IMR-90 (cell line): ENCODE results near the gene MRM1. TPM values are rescaled to one million over a fixed set of nuclear protein-coding genes. Genes with fewer than 3 reads are reported as not detected.

Source experiments
- ATAC-seq: fragments of 200-7000 bp; cut with Tn5 transposase; 2 replicates; pipeline ENCODE4 v1.9.1; 2020; ENCODE audit warnings: low read depth, mild to moderate bottlenecking, moderate library complexity
- BruUV-seq: library from RNA; stranded (reverse); fragments of 400-500 nt; replicated peaks from 2 replicates; lab custom pipeline; 2021; lab: Mats Ljungman, UMichigan
- CTCF ChIA-PET: fragments of 300-600 bp; formaldehyde crosslinking; extraction: SDS; loops from one replicate; lab custom pipeline; 2021; ENCODE audit warnings: antibody characterized with exemption; lab: Yijun Ruan, JAX
- POLR2A ChIA-PET: fragments of 300-600 bp; sonication (Branson Sonifier 250); formaldehyde crosslinking; loops from one replicate; lab custom pipeline; 2022; ENCODE audit warnings: antibody characterized with exemption; ENCODE audit not compliant: unreplicated experiment; lab: Charles Lee
- DNase-seq: peaks from one replicate; pipeline ENCODE4 v3.0.0; 2013
- H2AFZ ChIP-seq: replicated peaks from 2 replicates; pipeline ENCODE3; 2013; ENCODE audit warnings: low read length, mild to moderate bottlenecking; ENCODE audit not compliant: poor library complexity
- H2AK5ac ChIP-seq: 2 replicates; pipeline ENCODE4 v1.6.1; 2013; ENCODE audit warnings: low read depth, low read length, inconsistent platforms
- H2AK9ac ChIP-seq: replicated peaks from 2 replicates; pipeline ENCODE3; 2013; ENCODE audit warnings: mild to moderate bottlenecking, low read depth, low read length, moderate library complexity; ENCODE audit not compliant: poor library complexity
- H2BK120ac ChIP-seq: 2 replicates; pipeline ENCODE4 v1.6.1; 2013; ENCODE audit warnings: low read depth, low read length, inconsistent platforms
- H2BK15ac ChIP-seq: 3 replicates; pipeline ENCODE4 v1.6.1; 2013; ENCODE audit warnings: low read depth, low read length, inconsistent platforms
- H2BK20ac ChIP-seq: 2 replicates; pipeline ENCODE4 v1.6.1; 2013; ENCODE audit warnings: low read depth, mild to moderate bottlenecking, inconsistent platforms, low read length, moderate library complexity
- H2BK5ac ChIP-seq: 2 replicates; pipeline ENCODE4 v1.6.1; 2013; ENCODE audit warnings: mild to moderate bottlenecking, low read depth, low read length, inconsistent platforms; ENCODE audit not compliant: poor library complexity, severe bottlenecking
- H3K14ac ChIP-seq: replicated peaks from 2 replicates; pipeline ENCODE4 v1.6.1; 2013; ENCODE audit warnings: low read depth, low read length, inconsistent platforms
- H3K18ac ChIP-seq: 2 replicates; pipeline ENCODE4 v1.6.1; 2013; ENCODE audit warnings: low read depth, low read length, control low read depth
- H3K23ac ChIP-seq: 2 replicates; pipeline ENCODE4 v1.6.1; 2013; ENCODE audit warnings: low read depth, low read length, inconsistent platforms
- H3K27ac ChIP-seq: 2 replicates; pipeline ENCODE4 v1.5.1; 2013; ENCODE audit warnings: mild to moderate bottlenecking, control low read depth, low read length; ENCODE audit not compliant: insufficient read depth
- H3K27me3 ChIP-seq: 2 replicates; pipeline ENCODE4 v1.6.1; 2013; ENCODE audit warnings: low read length; ENCODE audit not compliant: control insufficient read depth, insufficient read depth
- H3K36me3 ChIP-seq: 2 replicates; pipeline ENCODE4 v1.6.1; 2013; ENCODE audit warnings: low read length, mixed read lengths; ENCODE audit not compliant: control insufficient read depth, insufficient read depth
- H3K4ac ChIP-seq: 2 replicates; pipeline ENCODE4 v1.6.1; 2013; ENCODE audit warnings: low read depth, low read length, inconsistent platforms
- H3K4me1 ChIP-seq: 2 replicates; pipeline ENCODE4 v1.6.1; 2013; ENCODE audit warnings: low read length, mixed read lengths; ENCODE audit not compliant: control insufficient read depth, insufficient read depth
- H3K4me2 ChIP-seq: 2 replicates; pipeline ENCODE4 v1.6.1; 2013; ENCODE audit warnings: low read depth, mild to moderate bottlenecking, control low read depth, low read length, moderate library complexity
- H3K4me3 ChIP-seq: 2 replicates; pipeline ENCODE4 v1.5.1; 2013; ENCODE audit warnings: low read depth, mild to moderate bottlenecking, control low read depth, low read length, moderate library complexity; ENCODE audit not compliant: insufficient read depth
- H3K56ac ChIP-seq: 2 replicates; pipeline ENCODE4 v1.6.1; 2013; ENCODE audit warnings: low read length, inconsistent platforms; ENCODE audit not compliant: insufficient read depth; ENCODE audit errors: extremely low read depth
- H3K79me1 ChIP-seq, 2 experiments: 2 replicates each; pipeline ENCODE4 v1.6.1; 2013; ENCODE audit warnings: low read length in 2 of 2, inconsistent platforms in 1 of 2, low read depth in 1 of 2
- H3K9ac ChIP-seq: 2 replicates; pipeline ENCODE4 v1.6.1; 2013; ENCODE audit warnings: low read depth, low read length, control low read depth
- H3K9me1 ChIP-seq: 2 replicates; pipeline ENCODE4 v1.6.1; 2013; ENCODE audit warnings: low read length, inconsistent platforms; ENCODE audit not compliant: insufficient read depth
- H3K9me3 ChIP-seq: 2 replicates; pipeline ENCODE4 v1.6.1; 2013; ENCODE audit warnings: low read length; ENCODE audit not compliant: control insufficient read depth, insufficient read depth
- H4K20me1 ChIP-seq: 2 replicates; pipeline ENCODE4 v1.6.1; 2013; ENCODE audit warnings: low read length, inconsistent platforms; ENCODE audit not compliant: insufficient read depth
- H4K5ac ChIP-seq: 2 replicates; pipeline ENCODE4 v1.6.1; 2013; ENCODE audit warnings: mild to moderate bottlenecking, low read depth, low read length, control low read depth
- H4K8ac ChIP-seq, 2 experiments: 2 replicates each; pipeline ENCODE4 v1.6.1; 2013; ENCODE audit warnings: low read depth in 2 of 2, low read length in 2 of 2, control low read depth in 1 of 2, inconsistent platforms in 1 of 2
- H4K91ac ChIP-seq: 2 replicates; pipeline ENCODE4 v1.6.1; 2013; ENCODE audit warnings: low read depth, low read length, inconsistent platforms; ENCODE audit not compliant: insufficient read depth
- CEBPB ChIP-seq: IDR thresholded peaks from 2 replicates; pipeline ENCODE4 v1.6.1; 2012; ENCODE audit warnings: low read depth, low read length, improper control_type of control experiment
- MAFK ChIP-seq: IDR thresholded peaks from 2 replicates; pipeline ENCODE4 v1.6.1; 2012; ENCODE audit warnings: low read depth, low read length, improper control_type of control experiment
- MXI1 ChIP-seq: IDR thresholded peaks from 2 replicates; pipeline ENCODE4 v1.6.1; 2012; ENCODE audit warnings: low read depth, mild to moderate bottlenecking, low read length, moderate library complexity, borderline replicate concordance
- POLR2A ChIP-seq: IDR thresholded peaks from 2 replicates; pipeline ENCODE4 v1.6.1; 2012; ENCODE audit warnings: mild to moderate bottlenecking, low read depth, low read length
- RAD21 ChIP-seq: IDR thresholded peaks from 2 replicates; pipeline ENCODE4 v1.6.1; 2012; ENCODE audit warnings: low read length, improper control_type of control experiment
- RCOR1 ChIP-seq: IDR thresholded peaks from 2 replicates; pipeline ENCODE4 v1.6.1; 2012; ENCODE audit warnings: mild to moderate bottlenecking, low read length, improper control_type of control experiment; ENCODE audit not compliant: insufficient replicate concordance
- RFX5 ChIP-seq: IDR thresholded peaks from 2 replicates; pipeline ENCODE4 v1.8.0; 2012; ENCODE audit warnings: low read depth, mild to moderate bottlenecking, low read length, moderate library complexity
- WGBS, 2 experiments: methylation state at CpG; one replicate each; pipeline versions ENCODE4 v1.1.5 to v1.1.7; 2013; ENCODE audit warnings: missing lambda C conversion rate in 2 of 2; ENCODE audit not compliant: insufficient read length in 1 of 2; ENCODE audit errors: extremely low coverage in 2 of 2; 5-methylcytosine and 5-hydroxymethylcytosine counted together
- dilution Hi-C: fragments of 300-500 bp; cut with HindIII; formaldehyde crosslinking; loops from one replicate; pipeline ENCODE4 v1.14.3; 2018; ENCODE audit warnings: low sequenced_read_pairs; ENCODE audit not compliant: unreplicated experiment
- in situ Hi-C: fragments of 300-500 bp; cut with MboI; formaldehyde crosslinking; loops from 3 replicates; pipeline ENCODE4 v1.14.3; 2019; ENCODE audit warnings: low sequenced_read_pairs, inconsistent platforms, mixed read lengths
- intact Hi-C: fragments of 100-400 bp; cut with micrococcal nuclease; formaldehyde crosslinking; loops from 2 replicates; pipeline ENCODE4 v1.10.0; 2022
- polyA plus RNA-seq, 3 experiments: library from polyadenylated mRNA; depleted of rRNA; stranded (reverse); fragments of >200 nt; gene quantifications; 2 replicates each; pipeline ENCODE4 v1.2.3, GENCODE V29; 2012; ENCODE audit warnings: low replicate concordance in 1 of 3
- total RNA-seq: library from RNA; depleted of rRNA; stranded (reverse); fragments of >200 nt; gene quantifications from 2 replicates; pipeline ENCODE4 v1.2.3, GENCODE V29; 2012
- TF ChIP-seq, protein P1 (sequence below): fragments of 150-350 bp; IDR thresholded peaks from 2 replicates; pipeline ENCODE4 v1.6.1; 2016; ENCODE audit warnings: low read depth, mild to moderate bottlenecking, low read length, moderate library complexity, borderline replicate concordance
- TF ChIP-seq, protein P2 (sequence below): conservative IDR thresholded peaks from 2 replicates; pipeline ENCODE4 v1.5.1; 2012; ENCODE audit warnings: mild to moderate bottlenecking, low read depth, low read length, improper control_type of control experiment

Gene MRM1
- total and polyA plus RNA-seq, 2 of the 4 experiments (the other 2 are of a cell fraction) = 2.2 to 5.3 TPM

GRCh38 chr17:36650096-36650775 is 48.9 kb downstream of the MRM1 start:
- H3K4ac ChIP-seq = no peak overlapping the region
- H3K4me2 ChIP-seq = no peak overlapping the region
- no peaks in the 10 kb centered on the region for H3K79me1 ChIP-seq
- no peak overlapping the region for H3K14ac ChIP-seq
- ATAC-seq (no peak), DNase-seq (no peak)
- WGBS, 2 experiments = no CpG with 5 or more reads among the region's 9 CpGs
- H4K20me1 ChIP-seq = no peaks in the 10 kb centered on the region
- no peaks in the 10 kb centered on the region for H3K9me1 ChIP-seq
- H2BK15ac ChIP-seq = no peak overlapping the region
- H3K36me3 ChIP-seq = no peaks in the 10 kb centered on the region
- no peak overlapping the region for H2BK20ac ChIP-seq
- H2AFZ ChIP-seq = no peak overlapping the region
- no peak for TF ChIP-seq RCOR1
- TF ChIP-seq CEBPB = no peak
- no peak for TF ChIP-seq RAD21
- TF ChIP-seq, protein P1, sequence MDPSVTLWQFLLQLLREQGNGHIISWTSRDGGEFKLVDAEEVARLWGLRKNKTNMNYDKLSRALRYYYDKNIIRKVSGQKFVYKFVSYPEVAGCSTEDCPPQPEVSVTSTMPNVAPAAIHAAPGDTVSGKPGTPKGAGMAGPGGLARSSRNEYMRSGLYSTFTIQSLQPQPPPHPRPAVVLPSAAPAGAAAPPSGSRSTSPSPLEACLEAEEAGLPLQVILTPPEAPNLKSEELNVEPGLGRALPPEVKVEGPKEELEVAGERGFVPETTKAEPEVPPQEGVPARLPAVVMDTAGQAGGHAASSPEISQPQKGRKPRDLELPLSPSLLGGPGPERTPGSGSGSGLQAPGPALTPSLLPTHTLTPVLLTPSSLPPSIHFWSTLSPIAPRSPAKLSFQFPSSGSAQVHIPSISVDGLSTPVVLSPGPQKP = no peak
- TF ChIP-seq MXI1 = no peak
- TF ChIP-seq POLR2A = no peak
- no peak for TF ChIP-seq RFX5
- TF ChIP-seq MAFK = no peak
- TF ChIP-seq, protein P2, sequence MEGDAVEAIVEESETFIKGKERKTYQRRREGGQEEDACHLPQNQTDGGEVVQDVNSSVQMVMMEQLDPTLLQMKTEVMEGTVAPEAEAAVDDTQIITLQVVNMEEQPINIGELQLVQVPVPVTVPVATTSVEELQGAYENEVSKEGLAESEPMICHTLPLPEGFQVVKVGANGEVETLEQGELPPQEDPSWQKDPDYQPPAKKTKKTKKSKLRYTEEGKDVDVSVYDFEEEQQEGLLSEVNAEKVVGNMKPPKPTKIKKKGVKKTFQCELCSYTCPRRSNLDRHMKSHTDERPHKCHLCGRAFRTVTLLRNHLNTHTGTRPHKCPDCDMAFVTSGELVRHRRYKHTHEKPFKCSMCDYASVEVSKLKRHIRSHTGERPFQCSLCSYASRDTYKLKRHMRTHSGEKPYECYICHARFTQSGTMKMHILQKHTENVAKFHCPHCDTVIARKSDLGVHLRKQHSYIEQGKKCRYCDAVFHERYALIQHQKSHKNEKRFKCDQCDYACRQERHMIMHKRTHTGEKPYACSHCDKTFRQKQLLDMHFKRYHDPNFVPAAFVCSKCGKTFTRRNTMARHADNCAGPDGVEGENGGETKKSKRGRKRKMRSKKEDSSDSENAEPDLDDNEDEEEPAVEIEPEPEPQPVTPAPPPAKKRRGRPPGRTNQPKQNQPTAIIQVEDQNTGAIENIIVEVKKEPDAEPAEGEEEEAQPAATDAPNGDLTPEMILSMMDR = no peak
- no peaks in the 10 kb centered on the region for H3K9me3 ChIP-seq
- H2BK5ac ChIP-seq = no peak overlapping the region
- H4K5ac ChIP-seq = no peak overlapping the region
- no peak overlapping the region for H3K56ac ChIP-seq
- no peak overlapping the region for H3K27ac ChIP-seq
- H3K4me3 ChIP-seq = no peak overlapping the region
- no peak overlapping the region for H3K23ac ChIP-seq
- H3K9ac ChIP-seq = no peak overlapping the region
- H2AK9ac ChIP-seq = no peak overlapping the region
- in situ Hi-C loops = no loop called here
- no peak overlapping the region for H4K91ac ChIP-seq
- POLR2A ChIA-PET = no interaction called here
- no peak overlapping the region for H4K8ac ChIP-seq
- no TSS peak for BruUV-seq
- H3K27me3 ChIP-seq = peaks cover 56% of the 10 kb centered on the region
- CTCF ChIA-PET = interaction anchor here (0.6 kb wide), 1 partner anchor 398 kb away, joined by 3 read pairs; no protein-coding TSS in a partner anchor
- H2BK120ac ChIP-seq = no peak overlapping the region
- no peaks in the 10 kb centered on the region for H3K4me1 ChIP-seq
- H3K18ac ChIP-seq = no peak overlapping the region
- no peak overlapping the region for H2AK5ac ChIP-seq
- intact Hi-C loops = no loop called here
- dilution Hi-C loops = no loop called here
